Measurements from ENCODE around the gene SAP30. TPM values are rescaled to one million over a fixed set of nuclear protein-coding genes. Genes with fewer than 3 reads are reported as not detected.

The SAP30 gene
- total and polyA plus RNA-seq, 9 of the 15 experiments (the other 6 are each of a cell fraction or from before 2014, with no cell fraction given), result 5.9 to 51.1 (median 32.6) TPM

GRCh38 chr4:173371292-173372192 is 788 bp downstream of the SAP30 start (continued):
- peak; percentile 73; a peak in 3 of 4 replicates for TF ChIP-seq UBTF (IDR thresholded peaks at IDR 0.05; ENCODE audit: borderline replicate concordance in 1 of 2, low read depth in 2 of 2, low read length in 2 of 2)
- no peak for TF ChIP-seq CEBPB (tag; IDR thresholded peaks at IDR 0.05)
- no peak for TF ChIP-seq SRF (CRISPR knock-in tag; IDR thresholded peaks at IDR 0.05)
- TF ChIP-seq CLOCK (CRISPR knock-in tag; IDR thresholded peaks at IDR 0.05; ENCODE audit: borderline replicate concordance), result no peak
- peak; percentile 29 for TF ChIP-seq TAF1 (IDR thresholded peaks at IDR 0.05; ENCODE audit: control insufficient read depth, extremely low read depth, insufficient read depth, low read length, severe bottlenecking)
- TF ChIP-seq SP1 (CRISPR knock-in tag; IDR thresholded peaks at IDR 0.05), result no peak; the same call in 1 of the 2 replicates
- no peak for TF ChIP-seq CHD2 (IDR thresholded peaks at IDR 0.05; ENCODE audit: low read depth, low read length)
- TF ChIP-seq STAT5B (CRISPR knock-in tag; IDR thresholded peaks at IDR 0.05), result no peak
- TF ChIP-seq FOXM1 (IDR thresholded peaks at IDR 0.05; ENCODE audit: low read depth), result no peak
- TF ChIP-seq FOXM1 (CRISPR knock-in tag; IDR thresholded peaks at IDR 0.05; ENCODE audit: low read depth), result no peak
- no peak for TF ChIP-seq PHTF2 (CRISPR knock-in tag; IDR thresholded peaks at IDR 0.05)
- peak; percentile 28; the same call in 1 of the 2 replicates for TF ChIP-seq TOE1 (IDR thresholded peaks at IDR 0.05; ENCODE audit: borderline replicate concordance)
- TF ChIP-seq TOE1 (CRISPR knock-in tag; IDR thresholded peaks at IDR 0.05; ENCODE audit: borderline replicate concordance, low read depth), result no peak
